Neutrophil (primary cell): ENCODE results near the gene UQCC2.

ENCODE experiments used
- H3K27ac ChIP-seq: fragments of 200-600 bp; sonication (generic); 2 replicates; pipeline ENCODE4 v1.5.1; 2016; ENCODE audit warnings: mild to moderate bottlenecking, moderate library complexity
- H3K27me3 ChIP-seq: fragments of 200-600 bp; sonication (generic); 2 replicates; pipeline ENCODE4 v1.6.0; 2016; ENCODE audit warnings: mild to moderate bottlenecking
- H3K36me3 ChIP-seq: fragments of 200-600 bp; sonication (generic); 2 replicates; pipeline ENCODE4 v1.5.1; 2017
- H3K4me1 ChIP-seq, 2 experiments: fragments of 200-600 bp in 1 of 2; sonication (generic) in 1 of 2; 1 replicate in 1 of 2; 2 replicates in 1 of 2; pipeline versions ENCODE4 v1.5.1 to v1.6.1; 2013 to 2016; ENCODE audit warnings: low read depth in 1 of 2, low read length in 1 of 2, mild to moderate bottlenecking in 1 of 2, moderate library complexity in 1 of 2; ENCODE audit not compliant: control insufficient read depth in 1 of 2, insufficient read depth in 1 of 2
- H3K4me3 ChIP-seq, 2 experiments: fragments of 200-600 bp in 1 of 2; sonication (generic) in 1 of 2; 1 replicate in 1 of 2; 2 replicates in 1 of 2; pipeline ENCODE4 v1.5.1; 2013 to 2016; ENCODE audit warnings: low read depth in 1 of 2, low read length in 1 of 2, mild to moderate bottlenecking in 1 of 2, moderate library complexity in 1 of 2
- H3K9me3 ChIP-seq: fragments of 200-600 bp; sonication (generic); 2 replicates; pipeline ENCODE4 v1.5.1; 2016
- TF ChIP-seq, protein P1 (sequence below): fragments of 200-600 bp; sonication (generic); IDR thresholded peaks from 2 replicates; pipeline ENCODE4 v1.5.1; 2016; ENCODE audit warnings: antibody characterized with exemption

The UQCC2 gene

DNA sequence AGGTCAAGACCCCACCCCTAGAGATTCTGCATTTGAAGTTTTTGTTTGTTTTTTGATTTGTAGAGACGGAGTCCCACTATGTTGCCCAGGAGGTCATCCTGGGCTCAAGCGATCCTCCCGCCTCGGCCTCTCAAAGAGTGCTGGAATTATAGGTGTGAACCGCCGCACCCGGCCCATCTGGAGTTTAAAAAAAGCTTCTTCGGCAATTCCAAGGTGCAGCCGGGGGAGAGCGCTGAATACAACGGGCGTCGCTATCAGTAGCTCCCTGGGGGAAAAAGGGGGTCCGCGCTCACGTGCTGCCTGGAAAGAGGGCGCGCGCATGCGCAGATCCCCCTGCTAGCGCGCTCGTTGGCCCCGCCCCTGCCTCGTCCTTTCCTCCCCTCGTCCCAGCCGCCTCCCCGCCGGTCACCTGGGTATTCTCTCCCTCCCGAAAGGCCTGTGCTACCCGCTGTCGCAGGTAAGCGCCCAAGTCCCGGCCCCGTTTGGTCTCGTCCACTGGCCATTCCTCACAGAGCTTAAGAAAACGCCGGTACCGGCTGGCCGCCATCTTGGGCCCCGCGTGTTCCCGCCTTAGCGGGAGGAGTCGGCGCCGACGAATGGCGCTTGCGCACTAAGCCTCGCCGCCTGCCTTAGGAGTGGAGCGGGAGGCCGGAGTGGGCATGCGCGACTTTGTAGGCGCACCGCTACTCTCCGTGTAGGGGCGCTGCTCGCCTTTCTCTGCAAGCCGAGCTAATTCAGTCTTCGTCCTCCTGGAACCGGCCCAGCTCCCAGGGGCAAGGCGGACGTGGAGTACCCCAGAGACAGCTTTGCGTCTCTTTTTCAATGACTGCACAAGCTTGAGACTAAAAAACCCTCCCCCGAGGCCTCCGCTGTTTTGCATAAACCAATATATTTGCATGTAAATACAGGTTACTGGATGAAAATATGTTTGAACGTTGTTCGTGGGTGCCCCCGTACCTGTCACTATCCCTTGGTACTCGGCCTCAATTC is at the start of gene UQCC2:
Gene UQCC2 (minus strand): TSS at position 561 of the 990 bp plus-strand sequence. CDS start 14 bp downstream, at position 547.
- Histone ChIP-seq H3K27me3 (no peaks in the 10 kb centered on the region), H3K4me1 (peaks cover 12 to 14% of the 10 kb centered on the region in 2 experiments), H3K9me3 (no peaks in the 10 kb centered on the region), H3K27ac (peak within 1 kb of the TSS; percentile 72), H3K4me3 (peak within 1 kb of the TSS; percentile 95 to 99), H3K36me3 (no peaks in the 10 kb centered on the region)
- TF ChIP-seq, protein P1, sequence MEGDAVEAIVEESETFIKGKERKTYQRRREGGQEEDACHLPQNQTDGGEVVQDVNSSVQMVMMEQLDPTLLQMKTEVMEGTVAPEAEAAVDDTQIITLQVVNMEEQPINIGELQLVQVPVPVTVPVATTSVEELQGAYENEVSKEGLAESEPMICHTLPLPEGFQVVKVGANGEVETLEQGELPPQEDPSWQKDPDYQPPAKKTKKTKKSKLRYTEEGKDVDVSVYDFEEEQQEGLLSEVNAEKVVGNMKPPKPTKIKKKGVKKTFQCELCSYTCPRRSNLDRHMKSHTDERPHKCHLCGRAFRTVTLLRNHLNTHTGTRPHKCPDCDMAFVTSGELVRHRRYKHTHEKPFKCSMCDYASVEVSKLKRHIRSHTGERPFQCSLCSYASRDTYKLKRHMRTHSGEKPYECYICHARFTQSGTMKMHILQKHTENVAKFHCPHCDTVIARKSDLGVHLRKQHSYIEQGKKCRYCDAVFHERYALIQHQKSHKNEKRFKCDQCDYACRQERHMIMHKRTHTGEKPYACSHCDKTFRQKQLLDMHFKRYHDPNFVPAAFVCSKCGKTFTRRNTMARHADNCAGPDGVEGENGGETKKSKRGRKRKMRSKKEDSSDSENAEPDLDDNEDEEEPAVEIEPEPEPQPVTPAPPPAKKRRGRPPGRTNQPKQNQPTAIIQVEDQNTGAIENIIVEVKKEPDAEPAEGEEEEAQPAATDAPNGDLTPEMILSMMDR, result peak; percentile 75

DNA sequence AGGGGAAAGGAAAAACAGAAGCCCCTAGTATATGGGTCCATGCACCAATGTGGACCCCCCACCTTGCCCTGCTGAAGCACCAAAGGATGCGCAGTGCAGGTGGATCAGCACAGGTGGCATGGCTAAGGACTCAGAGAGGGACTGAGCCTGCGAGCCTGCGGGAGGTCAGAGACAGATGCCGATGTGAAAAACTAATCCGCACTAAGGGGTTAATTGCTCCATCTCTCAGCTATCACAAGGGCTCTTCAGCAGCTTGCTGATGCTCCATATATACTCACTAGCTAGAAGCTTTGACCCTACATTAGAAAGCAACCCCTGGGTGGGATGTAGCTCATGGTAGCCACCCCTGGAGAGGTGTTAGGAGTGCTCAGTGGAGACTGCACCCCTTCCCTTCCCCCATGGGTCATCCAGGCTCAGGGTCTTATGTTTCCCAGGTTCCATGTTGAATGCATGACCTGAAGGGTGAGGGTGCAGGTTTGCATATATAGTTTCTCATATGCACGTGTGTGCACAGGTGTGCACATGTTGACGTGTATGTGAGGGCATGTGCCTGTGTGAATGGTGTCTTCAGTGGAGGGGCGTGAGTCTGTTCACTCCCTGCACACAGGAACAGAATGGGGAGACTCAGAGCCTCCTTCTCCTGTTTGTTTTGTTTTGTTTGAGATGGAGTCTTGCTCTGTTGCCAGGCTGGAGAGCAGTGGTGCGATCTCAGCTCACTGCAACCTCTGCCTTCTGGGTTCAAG is 48.6 kb upstream of the UQCC2 start:
- Histone ChIP-seq H3K9me3 (no peaks in the 10 kb centered on the region), H3K4me1 (no peaks in the 10 kb centered on the region), H3K36me3 (no peaks in the 10 kb centered on the region), H3K27me3 (peaks cover 6% of the 10 kb centered on the region), H3K4me3 (no peak overlapping the region), H3K27ac (no peak overlapping the region)
- TF ChIP-seq, protein P1, result no peak

GRCh38 chr6:33758815-33759216 is 47.3 kb upstream of the UQCC2 start:
- H3K9me3 ChIP-seq, result no peaks in the 10 kb centered on the region
- peaks cover 6% of the 10 kb centered on the region for H3K27me3 ChIP-seq
- TF ChIP-seq, protein P1, result no peak
- no peak overlapping the region for H3K27ac ChIP-seq
- no peaks in the 10 kb centered on the region for H3K4me1 ChIP-seq
- H3K36me3 ChIP-seq, result no peaks in the 10 kb centered on the region
- no peak overlapping the region for H3K4me3 ChIP-seq

- Histone ChIP-seq H3K4me3 (no peak overlapping the region), H3K4me1 (no peaks in the 10 kb centered on the region), H3K27me3 (peaks cover 6% of the 10 kb centered on the region), H3K27ac (no peak overlapping the region), H3K9me3 (no peaks in the 10 kb centered on the region), H3K36me3 (no peaks in the 10 kb centered on the region)
- TF ChIP-seq, protein P1, result no peak
Observed at GRCh38 chr6:33757906-33758305, 46.4 kb upstream of the UQCC2 start.

DNA sequence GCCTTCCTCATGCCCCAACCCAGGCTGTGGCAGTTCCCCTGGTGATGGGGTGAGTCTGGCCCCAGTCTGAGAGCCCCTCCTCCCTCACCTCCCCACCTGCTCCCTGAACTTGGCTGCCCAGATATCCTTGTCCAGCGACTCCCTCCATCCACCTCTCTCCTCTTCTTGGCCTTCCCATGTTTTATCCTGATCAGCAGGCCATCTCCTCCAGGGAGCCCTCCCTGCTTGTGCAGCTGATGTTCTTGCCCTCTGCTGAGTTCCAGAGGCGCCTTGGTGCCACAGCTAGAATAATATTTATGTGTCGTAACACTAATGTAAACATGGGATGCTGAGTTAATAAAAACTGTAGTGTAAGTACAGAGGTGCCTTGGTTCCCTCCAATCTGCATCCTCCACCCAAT is 45.6 kb upstream of the UQCC2 start:
- Histone ChIP-seq H3K9me3 (no peaks in the 10 kb centered on the region), H3K4me1 (no peaks in the 10 kb centered on the region), H3K27me3 (peaks cover 6% of the 10 kb centered on the region), H3K27ac (no peak overlapping the region), H3K4me3 (no peak overlapping the region), H3K36me3 (no peaks in the 10 kb centered on the region)
- TF ChIP-seq, protein P1, result no peak
